Measurements from ENCODE around the gene OR2C3.
"Not testable (repeated sequence)": the region's sequence is repeated elsewhere in the genome, so short reads cannot be mapped to it uniquely, and the experiment has no call there.

OR2C3 gene

DNA sequence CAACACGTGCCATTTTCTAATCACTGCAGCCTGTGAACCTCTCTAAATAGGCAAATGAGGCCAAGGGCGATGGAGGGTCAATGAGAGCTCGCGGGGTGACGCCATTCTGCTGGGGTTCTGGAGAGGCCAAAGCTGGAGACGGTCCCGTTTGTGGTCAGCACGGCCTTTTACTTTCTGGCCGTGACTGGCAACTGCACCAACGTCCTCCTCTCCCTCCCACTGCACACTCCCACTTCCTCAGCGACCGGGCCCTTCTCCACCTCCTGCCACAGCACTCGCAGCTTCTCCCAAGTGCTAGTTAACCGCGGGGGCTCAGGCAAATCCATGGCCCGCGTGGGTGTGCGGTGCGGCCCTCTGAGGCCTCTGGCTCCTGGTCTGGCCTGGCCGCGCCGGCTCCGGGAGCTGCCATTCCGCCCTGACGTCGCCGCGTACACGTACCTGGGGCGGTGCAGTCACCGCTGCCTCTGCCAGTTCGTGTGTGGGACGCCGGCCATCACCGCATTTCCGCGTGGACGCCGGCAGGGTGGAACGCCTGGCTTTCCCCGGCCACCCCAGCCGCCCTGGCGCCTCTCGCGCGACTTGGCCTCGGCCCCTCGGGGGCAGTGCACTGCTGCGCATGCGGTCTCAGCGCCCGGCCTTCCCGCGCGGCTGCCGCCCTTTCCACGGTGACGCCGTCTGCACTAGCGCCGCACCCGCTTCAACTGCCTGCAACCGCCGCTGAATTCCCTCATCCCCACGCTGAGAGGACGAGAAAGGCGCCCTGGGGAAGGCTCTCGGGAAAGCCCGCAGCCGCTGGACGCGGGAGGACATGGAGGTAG lies 18.2 kb downstream of the OR2C3 start:
- no peak for DNase-seq

DNA sequence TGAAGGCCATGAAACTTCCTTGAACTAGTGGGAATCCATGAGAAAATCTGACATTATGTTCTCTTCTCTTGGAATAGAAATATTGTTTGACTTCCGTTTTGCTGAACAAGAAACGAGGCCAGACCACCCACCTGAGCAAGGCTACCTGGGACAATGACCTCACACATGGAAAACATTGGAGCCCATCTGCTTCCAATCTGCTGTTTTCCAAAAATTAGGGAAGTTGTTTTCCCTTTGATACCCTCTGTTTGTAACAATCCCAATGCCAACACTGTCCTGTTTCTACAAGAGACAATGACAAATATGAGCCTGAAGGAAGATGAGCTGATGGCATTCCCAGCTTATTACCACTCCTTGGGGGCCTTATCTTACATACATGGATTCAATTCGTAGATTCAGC lies 29.4 kb downstream of the OR2C3 start:
- no peak for DNase-seq

DNA sequence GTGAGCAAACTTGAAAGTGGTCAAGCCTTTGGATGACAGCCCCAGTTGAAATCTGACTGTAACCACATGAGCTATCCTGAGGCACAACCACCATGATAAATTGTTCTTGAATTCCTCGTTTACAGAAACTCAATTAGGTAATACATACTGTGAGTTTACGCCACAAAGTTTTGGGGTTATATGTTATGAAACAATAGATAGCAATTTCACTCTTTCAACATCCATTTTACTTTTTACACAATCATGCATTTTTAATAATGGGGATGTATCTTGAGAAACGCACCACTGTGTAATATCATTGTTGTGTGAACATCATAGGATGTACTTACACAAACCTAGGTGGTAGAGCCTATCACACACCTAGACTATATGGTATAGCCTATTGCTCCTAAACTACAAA lies 35.4 kb downstream of the OR2C3 start:
- no peak for DNase-seq

DNA sequence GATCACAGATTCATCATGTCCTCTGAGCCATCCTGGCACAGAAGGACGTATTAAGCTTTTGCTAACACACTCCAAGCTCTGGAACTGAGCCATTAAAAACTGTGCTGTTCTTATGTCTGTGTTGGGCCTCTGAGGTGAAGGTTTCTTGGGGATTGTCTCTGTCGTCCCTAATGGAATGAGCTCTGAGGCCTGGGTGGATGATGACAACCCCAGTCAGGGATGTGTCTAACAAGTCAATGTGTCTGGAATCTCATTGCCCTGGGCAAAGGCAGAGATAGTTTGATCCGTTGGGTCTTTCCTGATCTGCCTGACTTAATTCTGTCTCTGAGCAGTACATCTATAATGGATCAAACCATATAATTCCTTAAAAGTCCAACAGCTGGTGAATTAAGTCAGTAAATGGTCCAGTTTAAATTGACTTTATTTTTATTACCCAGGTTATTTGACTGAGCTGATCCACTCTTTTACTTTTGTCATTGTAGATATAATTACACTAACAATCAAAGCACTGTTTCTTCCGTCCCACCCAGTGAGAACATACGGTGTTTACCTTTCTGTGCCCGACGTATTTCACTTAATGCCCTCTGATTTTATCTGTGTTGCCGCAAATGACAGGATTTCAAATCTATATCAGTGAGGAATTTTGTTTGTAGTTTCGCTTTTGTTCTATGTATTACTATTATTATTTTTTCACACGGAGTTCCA lies 39.5 kb downstream of the OR2C3 start:
- no peak for DNase-seq

DNA sequence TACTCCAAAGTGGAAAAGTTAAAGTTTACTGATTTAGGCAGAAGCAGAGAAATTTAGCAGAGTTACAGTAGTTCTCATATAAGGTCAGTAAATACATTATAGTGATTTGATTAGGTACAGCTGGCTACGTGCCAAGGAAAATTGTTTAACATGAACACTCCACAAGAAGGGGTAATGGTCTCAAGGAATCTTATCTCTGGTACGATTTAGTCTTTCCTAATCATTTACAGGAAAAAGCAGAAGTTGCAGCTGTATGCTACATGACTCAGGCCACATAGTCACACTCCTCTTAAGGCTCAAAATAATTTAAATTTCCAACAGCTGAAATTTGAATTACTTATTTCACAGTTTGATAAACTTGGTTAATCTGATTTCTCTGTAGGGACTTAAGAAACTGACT lies 41.5 kb downstream of the OR2C3 start:
- DNase-seq = no peak

DNA sequence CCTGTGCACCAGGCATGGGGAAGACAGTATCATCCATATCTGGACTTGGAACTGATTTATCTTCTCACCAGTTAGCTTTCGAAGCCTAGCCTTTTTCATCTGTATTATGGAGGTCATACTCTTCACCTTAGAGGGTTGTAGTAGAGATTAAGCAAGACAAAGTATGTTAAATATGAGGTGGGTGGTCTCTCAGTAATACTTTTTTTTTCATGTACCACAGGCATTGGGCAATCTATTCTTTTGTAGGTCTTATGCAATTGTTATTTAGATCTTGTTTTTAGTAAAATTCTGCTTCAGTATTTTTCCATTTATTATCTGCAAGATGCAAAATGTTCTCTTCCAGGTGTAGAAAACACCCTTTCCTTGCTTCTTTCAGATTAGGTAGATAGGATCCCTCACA lies 43.1 kb downstream of the OR2C3 start:
- DNase-seq = no peak

DNA sequence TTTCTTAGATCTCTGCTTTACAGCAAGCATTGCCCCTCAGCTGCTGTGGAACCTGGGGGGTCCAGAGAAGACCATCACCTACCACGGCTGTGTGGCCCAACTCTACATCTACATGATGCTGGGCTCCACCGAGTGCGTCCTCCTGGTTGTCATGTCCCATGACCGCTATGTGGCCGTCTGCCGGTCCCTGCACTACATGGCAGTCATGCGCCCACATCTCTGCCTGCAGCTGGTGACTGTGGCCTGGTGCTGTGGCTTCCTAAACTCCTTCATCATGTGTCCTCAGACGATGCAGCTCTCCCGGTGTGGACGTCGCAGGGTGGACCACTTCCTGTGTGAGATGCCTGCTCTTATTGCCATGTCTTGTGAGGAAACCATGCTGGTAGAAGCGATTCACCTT lies 44.9 kb downstream of the OR2C3 start:
- DNase-seq = no peak

DNA sequence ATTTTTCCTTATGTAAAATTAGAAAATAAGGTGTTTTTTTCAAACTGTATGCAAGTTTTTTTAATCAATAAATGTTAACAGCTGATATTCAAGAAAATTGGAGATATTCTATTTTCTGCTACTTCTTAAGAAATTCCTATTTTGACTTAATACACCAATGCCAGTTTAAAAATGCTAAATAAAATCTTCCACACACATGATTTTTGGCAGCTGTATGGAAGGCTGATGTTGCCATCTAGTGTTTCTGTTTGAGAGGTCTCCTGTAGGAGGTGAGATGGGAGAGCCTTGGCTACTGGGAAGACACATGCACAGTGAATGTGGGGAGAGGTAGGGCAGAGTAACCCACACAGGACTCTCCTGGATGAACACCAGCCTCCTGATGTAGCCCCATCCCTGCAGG lies 49.2 kb downstream of the OR2C3 start:
- peak; percentile 24 for DNase-seq

DNA sequence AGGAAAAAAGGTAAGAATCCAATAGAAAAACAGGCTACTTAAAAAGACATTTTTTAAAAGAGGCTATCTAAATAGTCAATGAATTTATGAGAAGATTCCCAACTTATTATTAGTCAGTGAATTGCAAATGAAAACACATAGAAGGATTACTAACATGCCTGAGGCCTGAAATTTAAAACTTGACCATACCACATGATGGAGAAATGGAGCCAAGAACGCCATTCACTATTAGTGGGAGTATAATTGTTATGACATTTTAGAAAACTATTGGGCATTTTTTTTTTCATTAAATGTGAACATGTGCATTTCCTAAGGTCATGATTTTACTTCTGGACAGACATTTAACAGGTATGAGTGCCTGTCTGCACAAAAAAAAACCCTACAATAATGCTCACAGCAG lies 53.5 kb downstream of the OR2C3 start:
- no peak for DNase-seq

DNA sequence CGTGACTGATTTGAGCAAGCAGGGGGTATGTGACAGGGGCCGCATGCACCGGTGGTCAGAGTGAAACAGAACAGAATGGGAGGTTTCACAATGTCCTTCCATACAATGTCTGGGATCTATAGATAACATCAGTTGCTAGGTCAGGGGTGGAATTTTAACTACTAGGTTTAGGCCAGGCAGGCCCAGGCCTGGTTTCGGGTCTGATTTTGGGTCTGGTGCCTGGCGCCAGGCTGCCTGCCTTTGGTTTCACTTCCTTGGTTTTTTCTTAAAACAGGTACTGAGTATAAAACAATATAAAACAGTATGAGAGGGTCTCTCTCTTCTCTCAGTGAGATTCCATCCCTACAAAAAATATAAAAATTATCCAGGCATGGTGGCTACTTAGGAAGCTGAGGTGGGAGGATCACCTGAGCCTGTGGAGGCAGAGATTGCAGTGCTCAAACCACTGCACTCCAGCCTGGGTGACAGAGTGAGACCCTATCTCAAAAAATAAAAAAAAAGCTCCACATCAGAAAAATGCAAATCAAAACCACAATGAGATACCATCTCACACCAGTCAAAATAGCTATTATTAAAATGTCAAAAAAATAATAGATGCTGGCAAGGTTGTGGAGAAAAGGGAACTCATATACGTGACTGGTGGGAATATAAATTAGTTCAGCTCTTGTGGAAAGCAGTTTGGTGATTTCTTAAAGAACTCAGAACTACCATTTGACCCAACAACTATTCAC lies 59.7 kb downstream of the OR2C3 start:
- DNase-seq = not testable (repeated sequence)

DNA sequence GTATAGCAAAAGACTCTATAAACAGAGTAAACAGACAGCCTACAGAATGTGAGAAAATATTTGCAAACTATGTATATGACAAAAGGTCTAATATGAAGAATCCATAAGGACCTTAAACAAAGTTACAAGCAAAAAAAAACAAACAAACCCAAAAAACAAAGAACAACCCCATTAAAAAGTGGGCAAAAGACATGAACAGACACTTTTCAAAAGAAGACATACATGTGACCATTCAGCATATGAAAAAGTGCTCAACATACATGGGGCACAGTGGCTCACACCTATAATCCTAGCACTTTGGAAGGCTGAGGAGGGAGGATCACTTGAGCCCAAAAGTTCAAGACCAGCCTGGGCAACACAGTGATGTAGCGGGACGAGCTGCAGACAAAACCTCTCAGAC lies 60.4 kb downstream of the OR2C3 start:
- DNase-seq = no peak

Data from femur (tissue), 1 donor.